GM21786 (cell line): ENCODE results near the gene EME1.
"Not testable (repeated sequence)": the region's sequence is repeated elsewhere in the genome, so short reads cannot be mapped to it uniquely, and the experiment has no call there.

ENCODE experiments used
- ATAC-seq: cut with Tn5 transposase; IDR thresholded peaks from one replicate; pipeline ENCODE4 v1.9.1; 2021; ENCODE audit not compliant: unreplicated experiment

EME1 gene, protein sequence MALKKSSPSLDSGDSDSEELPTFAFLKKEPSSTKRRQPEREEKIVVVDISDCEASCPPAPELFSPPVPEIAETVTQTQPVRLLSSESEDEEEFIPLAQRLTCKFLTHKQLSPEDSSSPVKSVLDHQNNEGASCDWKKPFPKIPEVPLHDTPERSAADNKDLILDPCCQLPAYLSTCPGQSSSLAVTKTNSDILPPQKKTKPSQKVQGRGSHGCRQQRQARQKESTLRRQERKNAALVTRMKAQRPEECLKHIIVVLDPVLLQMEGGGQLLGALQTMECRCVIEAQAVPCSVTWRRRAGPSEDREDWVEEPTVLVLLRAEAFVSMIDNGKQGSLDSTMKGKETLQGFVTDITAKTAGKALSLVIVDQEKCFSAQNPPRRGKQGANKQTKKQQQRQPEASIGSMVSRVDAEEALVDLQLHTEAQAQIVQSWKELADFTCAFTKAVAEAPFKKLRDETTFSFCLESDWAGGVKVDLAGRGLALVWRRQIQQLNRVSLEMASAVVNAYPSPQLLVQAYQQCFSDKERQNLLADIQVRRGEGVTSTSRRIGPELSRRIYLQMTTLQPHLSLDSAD

DNA sequence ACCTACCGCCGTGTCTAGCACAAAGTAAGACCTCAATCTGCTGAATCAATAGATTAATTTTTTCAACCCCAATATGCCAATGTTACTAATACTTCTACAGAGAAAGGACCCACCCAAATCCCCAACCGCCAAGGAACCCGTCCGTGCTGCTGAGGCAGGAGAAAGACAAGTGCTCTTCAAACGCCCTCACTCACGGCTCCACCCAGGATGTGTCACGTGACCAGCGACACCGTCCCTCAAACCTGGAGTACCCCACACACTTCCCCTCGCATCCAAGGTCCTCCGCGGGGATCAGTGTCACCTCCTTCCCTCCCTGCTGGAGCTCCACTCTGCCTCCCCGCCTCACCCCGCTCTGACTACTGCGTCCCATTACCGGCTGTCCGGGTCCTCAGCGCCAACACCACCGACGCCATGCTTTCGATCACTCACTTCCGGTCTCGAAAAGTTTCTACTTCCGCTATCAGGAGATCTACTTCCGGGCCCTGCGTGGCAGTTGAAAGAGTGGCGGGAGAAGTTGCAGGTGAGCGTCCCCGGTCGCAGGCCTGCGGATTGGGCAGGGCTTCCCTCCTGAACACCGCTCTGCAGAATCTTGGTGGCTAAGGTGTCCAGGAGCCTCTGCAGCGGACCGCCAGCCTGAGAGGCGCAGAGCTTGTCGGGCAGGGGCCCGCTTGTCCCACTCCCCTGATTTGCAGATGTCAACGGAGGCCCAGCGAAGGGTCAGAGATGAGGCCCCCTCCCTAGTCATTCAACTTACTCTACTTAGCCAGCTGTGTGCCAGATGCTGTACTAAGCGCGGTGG, at the start of gene EME1, which contains the start of gene MRPL27:
Gene EME1, plus strand, starts transcription at position 472 of the 799 bp plus-strand sequence. CDS start 1,980 bp downstream, outside the sequence.
Gene MRPL27, minus strand, starts transcription at position 427 of the 799 bp plus-strand sequence. Its CDS starts 14 bp downstream, at position 413.
- peak; percentile 91 for ATAC-seq

DNA sequence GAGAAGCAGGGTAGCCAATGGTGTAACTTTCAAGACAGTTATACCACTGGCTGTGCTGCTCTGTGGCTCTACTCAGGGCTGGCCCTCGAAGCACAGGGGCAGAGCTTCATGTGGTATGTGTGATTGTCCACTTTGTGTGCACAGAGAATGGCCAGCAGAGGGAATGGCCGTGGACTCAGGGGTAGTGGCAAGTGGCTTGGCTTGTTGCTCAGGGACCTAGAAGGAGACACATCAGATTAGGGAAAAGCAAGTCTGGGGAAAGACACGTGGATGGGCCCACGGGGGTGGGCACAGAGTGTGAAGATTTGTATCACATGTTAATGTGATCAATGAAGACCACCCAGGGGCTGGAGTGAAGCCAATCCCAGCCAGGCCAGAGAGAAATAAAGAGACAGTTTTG, 47.1 kb upstream of the EME1 start:
- no peak for ATAC-seq

DNA sequence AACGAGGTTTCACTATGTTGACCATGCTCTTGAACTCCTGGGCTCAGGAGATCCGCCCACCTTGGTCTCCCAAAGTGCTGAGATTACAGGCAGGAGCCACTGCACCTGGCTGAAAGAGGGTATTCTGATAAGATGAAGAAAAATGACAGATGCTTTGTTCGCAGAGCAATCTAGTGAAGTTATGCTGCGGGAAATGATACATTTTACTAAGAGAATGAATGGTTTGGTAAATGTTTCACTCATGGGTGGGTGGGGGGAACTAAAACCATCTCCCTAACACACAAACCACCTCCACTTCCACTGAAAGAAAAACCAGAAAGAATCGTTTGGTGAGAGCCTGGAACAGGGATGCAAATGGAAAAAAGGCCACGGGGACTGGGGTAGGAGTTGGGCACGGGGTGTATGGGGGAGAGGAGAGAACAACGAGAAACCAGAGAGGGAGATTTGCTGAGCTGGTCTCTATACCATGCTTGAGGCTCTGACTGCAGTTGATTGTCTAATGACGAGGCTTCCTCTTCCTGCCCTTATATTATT, 46.1 kb upstream of the EME1 start:
- no peak for ATAC-seq

DNA sequence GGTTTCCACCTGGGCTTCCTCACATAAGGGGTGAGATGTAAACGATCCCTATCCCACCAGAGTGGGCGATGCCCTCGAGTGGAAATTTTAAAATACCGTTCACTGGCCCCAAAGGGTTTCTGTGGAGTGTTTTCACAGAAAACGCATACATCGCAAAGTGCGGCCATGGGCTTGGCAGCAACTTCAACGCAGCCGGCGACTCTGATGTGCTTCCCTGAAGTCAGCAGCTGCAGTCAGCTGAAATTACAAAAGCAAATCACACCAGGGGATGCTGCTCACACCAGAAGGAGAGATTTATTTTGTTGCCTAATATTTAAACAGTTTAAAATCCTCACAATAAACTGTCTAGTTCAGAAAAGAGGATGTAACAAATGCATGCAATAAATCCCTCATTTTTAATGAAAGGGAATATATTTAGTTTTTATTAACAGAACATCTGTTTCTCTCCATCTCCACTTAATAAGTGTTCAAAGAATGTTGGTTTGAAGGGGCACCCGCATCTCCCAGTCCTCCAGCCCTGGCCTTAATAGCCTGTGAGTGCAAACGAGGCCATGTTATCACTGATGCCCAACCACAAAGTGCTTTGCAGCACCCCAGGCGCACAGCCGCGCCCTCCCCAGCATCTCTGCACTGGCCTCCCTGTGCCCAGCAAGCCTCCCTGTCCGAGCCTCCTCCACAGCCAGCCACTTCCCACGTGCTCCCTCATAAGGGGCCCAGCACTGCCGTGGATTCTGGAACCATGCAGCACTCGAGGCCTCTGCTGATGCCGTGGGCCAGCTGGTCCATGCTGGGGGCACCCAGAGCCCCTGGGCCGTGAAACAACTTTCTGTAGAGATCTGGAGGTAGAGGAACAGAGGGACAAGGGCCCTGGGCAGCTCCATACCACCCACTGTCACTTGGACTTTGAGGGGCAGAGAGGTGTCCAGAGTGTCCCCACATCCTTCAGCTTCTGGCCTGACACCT, 44.4 kb upstream of the EME1 start:
- ATAC-seq = no peak

DNA sequence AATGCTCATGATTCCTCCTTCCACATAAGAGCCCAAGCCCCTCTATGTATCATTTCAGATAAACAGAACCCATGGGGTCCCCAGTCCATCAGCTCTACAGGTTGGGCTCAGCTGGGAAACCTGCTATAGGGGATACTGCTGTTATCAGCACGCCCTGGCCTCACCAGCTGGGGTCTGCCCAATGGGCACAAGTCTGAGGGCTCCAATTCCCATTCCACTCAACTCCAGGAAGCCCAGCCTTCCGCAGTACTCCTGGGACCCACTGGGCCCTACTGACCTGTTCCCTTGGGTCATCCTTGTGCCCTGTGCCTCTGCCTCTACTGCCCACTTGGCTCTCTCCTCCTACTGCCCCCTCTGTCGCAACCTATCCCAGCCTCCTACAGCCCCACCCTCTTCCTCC, 43.3 kb upstream of the EME1 start:
- ATAC-seq = no peak

DNA sequence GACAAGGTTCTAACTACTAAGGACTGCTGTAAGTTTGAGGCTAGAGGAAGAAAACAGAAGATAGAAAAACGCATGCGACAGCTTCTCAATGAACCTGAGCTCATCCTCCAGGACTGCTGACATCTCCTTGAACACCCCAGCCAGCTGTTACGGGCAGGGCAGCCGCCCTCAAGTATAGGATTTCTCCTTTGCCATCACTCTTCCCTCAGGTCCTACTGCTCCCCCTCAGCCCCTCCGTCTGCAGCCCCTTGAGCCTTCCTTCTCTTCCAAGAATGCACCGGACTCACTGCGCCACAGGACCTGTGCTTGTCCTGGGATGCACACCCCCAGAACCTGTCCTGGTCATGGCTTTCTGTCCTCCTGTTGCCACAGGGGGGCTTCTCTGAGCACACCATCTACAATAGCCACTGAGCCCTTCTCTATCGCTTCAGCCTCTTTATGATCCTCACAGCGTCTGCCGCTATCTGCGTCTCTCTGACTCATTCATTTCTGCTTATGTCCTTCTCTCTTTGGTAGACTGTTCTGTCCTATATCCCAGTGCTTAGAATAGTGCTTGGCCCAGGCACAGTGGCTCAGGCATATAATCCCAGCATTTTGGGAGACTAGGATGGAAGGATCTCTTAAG, 42.8 kb upstream of the EME1 start:
- no peak for ATAC-seq

DNA sequence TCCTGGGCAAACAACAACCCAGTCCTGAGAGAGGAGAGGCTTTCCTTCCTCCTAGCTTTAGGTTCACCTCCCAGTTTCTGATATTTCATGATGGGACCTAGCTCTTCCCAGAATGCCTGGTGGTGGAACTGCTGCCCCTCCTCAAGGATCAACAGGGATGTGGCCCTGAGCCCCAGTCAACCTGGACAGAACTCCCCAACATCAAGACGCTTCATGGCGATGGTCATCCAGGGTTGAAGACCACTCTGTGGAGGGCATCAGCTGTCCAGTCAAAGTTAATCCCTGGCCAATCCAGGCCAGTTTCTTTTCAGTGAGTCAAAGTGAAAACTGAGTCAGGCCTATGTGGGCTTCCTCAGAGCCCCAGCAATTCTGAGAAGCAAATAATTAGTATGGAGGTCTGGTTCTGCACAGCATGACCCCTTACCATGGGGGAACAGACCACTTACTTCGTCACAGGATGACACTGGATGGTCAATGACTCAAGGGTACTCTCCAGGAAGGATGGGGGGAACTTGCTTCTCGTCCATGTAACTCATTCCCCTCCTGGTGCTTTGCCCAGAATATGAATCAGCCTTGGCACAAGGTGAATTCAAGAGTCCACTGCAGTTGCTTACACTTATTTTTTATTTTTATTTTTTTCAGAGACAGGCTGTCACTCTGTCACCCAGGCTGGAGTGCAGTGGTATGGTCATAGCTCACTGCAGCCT, 41.8 kb upstream of the EME1 start:
- ATAC-seq = no peak

DNA sequence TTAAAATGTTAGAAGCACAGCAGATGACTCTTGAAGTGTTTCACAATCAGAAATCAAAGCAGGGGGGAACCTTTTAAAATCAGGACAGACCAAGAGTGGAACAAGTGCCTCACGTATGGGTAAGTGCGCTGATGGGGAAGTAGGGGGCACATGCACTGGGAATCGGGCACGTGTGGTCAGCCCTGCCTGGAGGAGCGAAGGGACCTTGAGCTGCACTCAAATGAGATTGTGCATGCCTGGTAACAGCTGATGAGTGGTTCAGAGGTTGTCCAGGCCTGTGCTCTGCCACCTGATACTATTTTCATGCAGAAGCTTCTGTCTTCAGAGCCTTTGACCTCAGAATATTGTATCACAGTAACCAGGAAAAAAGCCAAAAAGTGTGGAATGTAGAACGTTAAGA, 40.8 kb upstream of the EME1 start:
- ATAC-seq = no peak

DNA sequence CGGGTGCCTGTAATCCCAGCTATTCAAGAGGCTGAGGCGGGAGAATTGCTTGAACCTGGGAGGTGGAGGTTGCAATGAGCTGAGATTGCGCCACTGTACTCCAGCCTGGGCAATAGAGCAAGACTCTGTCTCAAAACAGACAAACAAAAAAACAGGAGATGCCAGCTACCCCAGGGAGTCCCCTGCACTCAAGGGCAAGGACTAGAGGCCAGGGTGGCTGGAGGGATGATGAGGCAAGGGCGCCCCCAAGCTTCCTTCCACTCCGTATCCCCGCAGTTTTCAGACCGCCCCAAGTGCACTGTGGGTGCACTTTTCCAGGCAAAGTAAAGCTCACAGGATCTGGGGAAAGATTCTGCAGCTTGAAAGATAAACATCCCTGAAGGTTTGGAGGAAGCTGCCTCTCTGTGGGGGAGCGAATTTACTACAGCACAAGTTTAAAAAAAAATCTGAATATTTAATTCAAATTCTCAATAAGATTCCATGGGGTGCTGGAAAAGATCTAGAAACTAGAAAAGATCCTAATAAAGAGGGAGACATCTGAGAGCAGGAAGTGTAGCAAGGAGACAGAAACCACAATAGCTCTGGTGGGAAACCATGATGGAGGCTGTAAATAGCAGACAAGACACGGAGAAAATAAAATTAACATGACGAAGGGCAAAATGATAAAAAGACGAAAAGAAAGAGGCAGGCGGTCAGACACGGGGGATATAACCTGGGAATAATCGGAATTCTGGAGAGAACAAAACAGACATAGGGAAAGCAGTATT, 39.6 kb upstream of the EME1 start:
- ATAC-seq = not testable (repeated sequence)

DNA sequence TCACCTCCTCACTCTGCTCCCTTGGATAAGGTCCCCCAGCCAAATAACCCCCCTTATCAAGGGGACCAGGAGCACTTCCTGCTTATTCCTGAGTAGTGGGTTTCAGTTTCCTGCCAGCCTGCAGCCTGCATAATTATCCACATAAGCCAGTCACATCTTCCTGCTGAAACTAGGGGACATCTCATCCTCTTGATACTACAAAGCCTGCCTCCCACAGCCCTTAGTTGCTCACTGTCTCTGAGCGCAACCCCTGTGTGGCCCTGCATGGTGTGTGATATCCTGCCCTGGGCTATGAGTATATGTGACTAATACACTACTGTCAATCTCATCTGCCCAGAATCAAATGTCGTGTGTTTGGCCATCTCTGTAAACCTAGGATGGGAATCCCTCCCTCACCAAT, 35.1 kb upstream of the EME1 start:
- ATAC-seq = no peak

DNA sequence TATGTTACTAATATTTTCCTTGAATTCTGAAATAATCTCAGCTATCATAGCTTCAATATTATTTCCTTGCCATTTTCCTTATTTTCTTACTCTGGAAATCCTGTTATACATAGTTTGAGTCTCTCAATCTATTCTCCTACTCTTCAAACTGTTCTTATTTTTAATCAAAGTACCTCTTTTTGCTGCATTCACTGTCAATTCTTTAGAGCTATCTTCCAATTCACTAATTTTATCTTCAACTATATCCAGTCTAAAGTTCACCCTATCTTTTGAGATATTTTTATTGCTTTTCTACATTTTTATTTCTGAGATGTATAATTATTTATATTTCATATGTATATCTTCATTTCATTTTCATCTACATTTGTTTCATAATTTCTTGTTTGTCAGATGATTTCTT, 34.4 kb upstream of the EME1 start:
- no peak for ATAC-seq

DNA sequence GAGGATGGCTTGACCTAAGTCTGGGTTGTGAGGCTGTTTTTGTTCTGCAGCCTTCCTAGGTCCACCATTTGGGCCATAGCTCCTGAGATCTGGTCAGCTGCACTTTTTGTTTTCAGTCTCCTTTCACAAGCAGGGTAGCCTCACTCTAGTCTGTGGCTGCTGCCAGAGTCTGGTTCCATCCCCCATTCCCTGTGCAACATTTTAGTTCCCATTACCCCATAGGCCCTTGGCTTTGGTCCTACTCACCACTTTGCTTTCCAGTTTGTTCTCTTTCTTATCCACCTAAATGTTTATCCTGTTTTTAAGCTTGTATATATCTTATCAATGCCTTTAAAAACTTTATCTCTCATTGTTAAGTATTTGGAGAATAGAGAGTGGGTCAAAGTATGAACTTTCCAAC, 33.6 kb upstream of the EME1 start:
- no peak for ATAC-seq

DNA sequence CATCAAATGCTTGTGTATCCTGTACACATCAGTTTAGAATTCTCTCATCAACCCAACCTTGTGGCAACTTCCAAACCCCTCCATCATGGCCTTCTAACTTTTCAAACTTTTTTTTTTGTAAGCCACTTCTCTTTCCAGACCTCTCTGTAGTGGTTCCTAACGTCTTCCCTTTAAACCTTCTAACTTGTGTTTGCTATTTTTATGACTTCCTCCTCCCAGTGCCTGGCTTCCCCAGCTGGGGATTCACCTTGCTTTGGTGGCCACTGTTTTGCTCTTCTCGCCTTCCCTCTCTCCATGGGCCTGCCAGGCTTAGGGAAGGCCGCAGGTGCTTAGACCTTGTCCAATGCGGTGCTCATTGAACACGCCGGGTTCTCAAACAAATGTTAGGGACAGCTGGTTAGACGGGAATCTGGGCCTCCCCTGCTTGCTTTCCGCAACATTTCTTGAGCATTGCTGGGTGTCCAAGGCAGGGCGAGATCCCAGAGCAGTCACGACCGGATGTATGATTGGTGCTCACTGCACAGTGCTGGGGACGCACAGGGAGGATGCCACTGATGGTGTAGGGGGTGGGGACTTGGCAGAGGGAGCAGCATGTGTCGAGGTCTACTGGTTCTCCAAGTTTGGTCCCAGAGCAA, 28.2 kb upstream of the EME1 start:
- ATAC-seq = no peak

DNA sequence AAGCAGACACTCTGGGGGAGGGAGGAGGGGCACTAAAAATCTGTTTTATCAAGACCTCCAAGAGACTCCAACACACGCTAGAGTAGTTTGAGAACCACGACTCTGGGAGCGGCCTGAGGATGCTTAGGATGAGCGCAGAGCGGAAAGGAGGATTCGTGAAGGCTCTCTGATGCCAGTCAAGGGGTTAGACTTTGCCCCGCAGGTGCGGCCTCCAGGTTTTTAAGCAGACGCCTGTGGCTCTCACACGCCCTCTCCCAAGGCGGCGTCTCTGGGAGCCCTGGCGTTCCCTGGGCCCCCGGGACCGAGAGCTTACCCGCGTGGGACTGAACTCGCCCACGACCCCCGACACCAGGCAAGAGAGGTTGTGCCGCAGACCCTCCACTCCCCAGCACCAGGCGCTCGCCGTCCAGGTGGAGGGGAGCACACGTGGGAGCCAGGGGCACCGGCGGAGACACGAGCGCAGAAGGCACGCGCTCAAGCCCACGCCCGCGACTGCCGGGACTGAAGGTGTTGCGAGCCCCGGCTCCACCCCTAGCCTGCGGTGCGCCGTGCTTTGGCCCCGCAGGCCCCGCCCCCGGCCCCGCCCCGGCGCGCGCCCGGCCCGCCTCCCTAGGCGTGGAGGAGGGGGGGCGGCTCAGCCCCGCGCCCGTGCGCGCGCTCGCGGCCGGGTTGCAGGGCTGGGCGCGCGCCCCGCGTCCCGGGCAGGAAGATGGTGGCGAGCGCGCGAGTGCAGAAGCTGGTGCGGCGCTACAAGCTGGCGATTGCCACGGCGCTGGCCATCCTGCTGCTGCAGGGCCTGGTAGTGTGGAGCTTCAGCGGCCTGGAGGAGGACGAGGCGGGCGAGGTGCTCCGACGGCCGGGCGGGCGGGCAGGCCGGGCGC, 27.4 kb upstream of the EME1 start, which contains the start of gene XYLT2:
Gene XYLT2, plus strand, starts transcription at position 695 of the 881 bp plus-strand sequence. Its CDS starts 15 bp downstream, at position 710.
- ATAC-seq = peak; percentile 76

DNA sequence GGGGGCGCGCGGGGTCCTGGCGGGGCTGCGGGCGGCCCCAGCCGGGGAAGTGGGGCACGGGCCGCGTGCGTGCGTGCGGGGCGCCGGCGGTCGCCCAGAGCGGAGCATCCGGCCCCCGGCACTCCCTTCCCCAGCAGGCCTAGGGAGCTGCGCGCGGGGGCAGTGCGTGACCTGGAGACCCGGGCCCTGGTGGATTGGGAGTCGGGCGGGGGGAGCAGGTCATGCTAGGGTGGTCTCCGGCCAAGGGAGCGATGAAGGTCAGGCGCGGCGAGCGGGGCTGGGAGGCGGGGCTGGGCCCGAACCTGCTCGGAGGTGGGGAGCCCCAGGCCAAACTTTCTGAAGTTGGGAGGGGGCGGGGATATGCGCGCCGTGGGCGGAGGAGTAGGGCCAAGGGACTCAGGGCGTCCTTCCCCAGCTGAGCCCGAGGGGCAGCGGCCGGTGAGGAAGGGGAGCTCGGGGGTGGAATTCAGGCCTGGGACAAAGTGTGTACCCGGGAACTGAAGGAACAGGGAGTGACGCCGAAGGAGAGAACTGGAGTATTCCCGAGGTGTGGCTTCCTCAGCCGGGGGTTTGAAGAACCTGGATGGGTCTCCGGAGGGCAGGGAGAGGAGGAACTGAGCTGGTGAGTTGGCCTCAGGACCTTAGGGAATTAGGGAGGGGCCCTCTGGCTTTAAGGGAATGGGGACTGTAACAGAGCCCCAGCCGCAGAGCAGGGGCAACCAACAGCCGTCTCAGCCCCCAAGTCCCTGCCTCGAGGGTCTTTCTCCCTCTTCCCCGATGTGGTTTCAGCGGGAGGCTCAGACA, 26.5 kb upstream of the EME1 start:
- ATAC-seq = peak; percentile 57
